HG02763 (cell line): Measurements from ENCODE around the gene VPS33A.

Experiments used
- ATAC-seq: cut with Tn5 transposase; IDR thresholded peaks from one replicate; pipeline ENCODE4 v1.9.1; 2021; ENCODE audit warnings: mild to moderate bottlenecking, moderate library complexity; ENCODE audit not compliant: unreplicated experiment

Gene VPS33A

DNA sequence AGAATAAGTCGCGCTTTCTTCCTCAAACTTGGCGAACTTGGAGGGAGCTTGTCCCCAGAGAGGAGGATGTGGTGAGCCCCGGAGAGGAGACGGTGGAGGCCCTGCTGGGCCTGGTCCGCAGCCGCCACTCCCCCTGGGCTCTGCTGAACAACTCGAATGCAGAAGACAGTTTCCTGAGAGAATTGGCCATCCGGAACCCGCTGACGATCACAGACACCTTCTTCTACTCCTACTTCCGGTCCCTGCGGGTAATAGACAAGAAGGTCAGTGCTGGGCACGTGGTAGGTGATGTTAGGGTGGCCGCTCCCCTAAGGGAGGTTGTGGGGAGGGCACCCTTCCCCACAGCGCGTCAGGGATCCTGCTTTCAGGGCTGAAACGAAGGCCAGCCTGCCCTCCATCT lies 81.8 kb downstream of the VPS33A start:
- ATAC-seq, result no peak

DNA sequence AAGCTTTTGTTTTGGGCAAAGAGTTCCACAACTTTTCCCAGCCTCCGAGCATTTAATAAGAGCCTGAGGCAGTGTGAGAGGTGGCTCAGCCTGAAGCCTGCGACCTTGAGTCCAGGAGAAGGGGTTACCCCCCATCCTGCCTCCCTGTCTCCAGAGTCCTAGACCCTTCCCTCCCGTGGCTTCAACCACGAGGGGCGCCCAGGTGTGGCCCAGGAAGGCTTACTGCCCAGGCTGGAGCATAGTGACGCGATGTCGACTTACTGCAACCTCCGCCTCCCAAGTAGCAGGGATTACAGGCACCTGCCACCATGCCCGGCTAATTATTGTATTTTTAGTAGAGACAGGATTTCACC lies 82.7 kb downstream of the VPS33A start:
- ATAC-seq, result no peak

DNA sequence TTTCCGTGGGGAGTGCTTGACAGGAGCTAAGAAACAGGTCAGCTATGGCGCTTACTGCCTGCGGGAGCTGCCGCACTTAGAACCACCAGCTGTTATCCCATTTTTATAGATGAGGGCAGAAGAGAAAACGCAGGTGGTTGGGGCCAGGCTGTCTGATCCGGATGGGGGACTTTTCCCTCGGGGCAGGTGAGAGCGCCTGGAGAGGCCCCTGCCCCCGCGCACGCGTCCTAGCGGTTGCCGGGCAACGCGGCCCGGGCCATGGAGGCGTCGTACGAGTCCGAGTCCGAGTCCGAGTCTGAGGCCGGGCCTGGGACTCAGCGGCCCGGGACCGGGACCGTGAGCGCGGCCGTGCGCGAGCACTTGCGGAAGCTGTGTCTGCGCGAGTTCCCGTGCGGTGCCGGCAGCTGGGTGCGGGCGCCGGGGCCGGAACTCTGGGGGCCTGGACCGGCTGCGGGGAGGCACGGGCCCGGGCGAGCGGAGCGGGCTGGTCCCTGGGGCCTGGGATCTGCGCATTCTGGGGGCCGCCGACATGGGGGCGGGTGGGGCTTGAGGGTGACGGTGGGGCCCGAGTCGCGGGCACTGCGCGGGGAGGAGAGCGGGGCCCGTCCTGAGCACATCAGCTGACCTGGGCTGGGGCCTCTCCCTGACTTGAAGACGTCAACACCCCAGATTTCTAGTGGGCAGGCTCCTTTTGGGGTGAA lies 83.3 kb downstream of the VPS33A start, which contains the start of gene LRRC43:
Gene LRRC43, plus strand, starts transcription at position 237 of the 701 bp plus-strand sequence. Its CDS starts 22 bp downstream, at position 259.
- ATAC-seq, result no peak
